ENCODE results near the gene CACNG1.
A peak's percentile ranks its signal among the peaks of the same experiment; 100 is the strongest.
"Not testable (repeated sequence)": the region's sequence is repeated elsewhere in the genome, so short reads cannot be mapped to it uniquely, and the experiment has no call there.

The CACNG1 gene

GRCh38 chr17:67095803-67096202 lies 51.4 kb downstream of the CACNG1 start:
- DNase-seq (ENCODE audit: low spot score) (no peak), ATAC-seq (ENCODE audit: low read depth) (no peak)
- H3K4me3 ChIP-seq (ENCODE audit: severe bottlenecking) = no peak overlapping the region
- peaks cover 2% of the 10 kb centered on the region for H3K4me1 ChIP-seq (ENCODE audit: insufficient read depth, poor library complexity, severe bottlenecking)
- no peaks in the 10 kb centered on the region for H3K27me3 ChIP-seq (ENCODE audit: insufficient read depth, poor library complexity, severe bottlenecking)
- peaks cover 27% of the 10 kb centered on the region for H3K36me3 ChIP-seq (ENCODE audit: low read depth)
- no peaks in the 10 kb centered on the region for H3K9me3 ChIP-seq (ENCODE audit: severe bottlenecking)
- H3K27ac ChIP-seq (ENCODE audit: poor library complexity, severe bottlenecking) = no peak overlapping the region
- no peak for TF ChIP-seq CTCF (IDR thresholded peaks at IDR 0.05; ENCODE audit: poor library complexity, severe bottlenecking)

GRCh38 chr17:67096609-67097008 lies 52.3 kb downstream of the CACNG1 start:
- no peak for ATAC-seq (ENCODE audit: low read depth)
- TF ChIP-seq CTCF (IDR thresholded peaks at IDR 0.05; ENCODE audit: poor library complexity, severe bottlenecking) = no peak
- Histone ChIP-seq H3K4me3 (ENCODE audit: severe bottlenecking) (no peak overlapping the region), H3K4me1 (ENCODE audit: insufficient read depth, poor library complexity, severe bottlenecking) (peaks cover 2% of the 10 kb centered on the region), H3K36me3 (ENCODE audit: low read depth) (peaks cover 28% of the 10 kb centered on the region), H3K27me3 (ENCODE audit: insufficient read depth, poor library complexity, severe bottlenecking) (no peaks in the 10 kb centered on the region), H3K27ac (ENCODE audit: poor library complexity, severe bottlenecking) (no peak overlapping the region), H3K9me3 (ENCODE audit: severe bottlenecking) (no peaks in the 10 kb centered on the region)
- no peak for DNase-seq (ENCODE audit: low spot score)

- no peak overlapping the region for H3K4me3 ChIP-seq (ENCODE audit: severe bottlenecking)
- H3K36me3 ChIP-seq (ENCODE audit: low read depth) = peaks cover 26% of the 10 kb centered on the region
- H3K9me3 ChIP-seq (ENCODE audit: severe bottlenecking) = no peaks in the 10 kb centered on the region
- no peak overlapping the region for H3K27ac ChIP-seq (ENCODE audit: poor library complexity, severe bottlenecking)
- ATAC-seq (ENCODE audit: low read depth) = no peak
- no peak for DNase-seq (ENCODE audit: low spot score)
- H3K4me1 ChIP-seq (ENCODE audit: insufficient read depth, poor library complexity, severe bottlenecking) = peaks cover 2% of the 10 kb centered on the region
- no peaks in the 10 kb centered on the region for H3K27me3 ChIP-seq (ENCODE audit: insufficient read depth, poor library complexity, severe bottlenecking)
- TF ChIP-seq CTCF (IDR thresholded peaks at IDR 0.05; ENCODE audit: poor library complexity, severe bottlenecking) = no peak
Measured at GRCh38 chr17:67098006-67098405, 53.7 kb downstream of the CACNG1 start.

GRCh38 chr17:67104641-67105040 lies 60.3 kb downstream of the CACNG1 start:
- H3K27me3 ChIP-seq (ENCODE audit: insufficient read depth, poor library complexity, severe bottlenecking); H3K27ac ChIP-seq (ENCODE audit: poor library complexity, severe bottlenecking); H3K4me3 ChIP-seq (ENCODE audit: severe bottlenecking); H3K4me1 ChIP-seq (ENCODE audit: insufficient read depth, poor library complexity, severe bottlenecking); ATAC-seq (ENCODE audit: low read depth); DNase-seq (ENCODE audit: low spot score); H3K9me3 ChIP-seq (ENCODE audit: severe bottlenecking): not testable (repeated sequence)
- peaks cover 58% of the 10 kb centered on the region for H3K36me3 ChIP-seq (ENCODE audit: low read depth)

- H3K36me3 ChIP-seq (ENCODE audit: low read depth) = peaks cover 60% of the 10 kb centered on the region
- no peaks in the 10 kb centered on the region for H3K9me3 ChIP-seq (ENCODE audit: severe bottlenecking)
- no peaks in the 10 kb centered on the region for H3K27me3 ChIP-seq (ENCODE audit: insufficient read depth, poor library complexity, severe bottlenecking)
- no peak overlapping the region for H3K27ac ChIP-seq (ENCODE audit: poor library complexity, severe bottlenecking)
- no peak for TF ChIP-seq CTCF (IDR thresholded peaks at IDR 0.05; ENCODE audit: poor library complexity, severe bottlenecking)
- ATAC-seq (ENCODE audit: low read depth) (peak; percentile 67), DNase-seq (ENCODE audit: low spot score) (no peak)
- no peak overlapping the region for H3K4me3 ChIP-seq (ENCODE audit: severe bottlenecking)
- H3K4me1 ChIP-seq (ENCODE audit: insufficient read depth, poor library complexity, severe bottlenecking) = peaks cover 3% of the 10 kb centered on the region
Measured at GRCh38 chr17:67105213-67105612, 60.9 kb downstream of the CACNG1 start.
